NCI-H2107 treated with DMSO at 0.1 percent for 48 hours (cell line): ENCODE data around the gene NSD1.

Source experiments
- DNase-seq: peaks from one replicate; lab custom pipeline; 2025; ENCODE audit not compliant: unreplicated experiment; lab: John Stamatoyannopoulos, UW

Gene NSD1, protein sequence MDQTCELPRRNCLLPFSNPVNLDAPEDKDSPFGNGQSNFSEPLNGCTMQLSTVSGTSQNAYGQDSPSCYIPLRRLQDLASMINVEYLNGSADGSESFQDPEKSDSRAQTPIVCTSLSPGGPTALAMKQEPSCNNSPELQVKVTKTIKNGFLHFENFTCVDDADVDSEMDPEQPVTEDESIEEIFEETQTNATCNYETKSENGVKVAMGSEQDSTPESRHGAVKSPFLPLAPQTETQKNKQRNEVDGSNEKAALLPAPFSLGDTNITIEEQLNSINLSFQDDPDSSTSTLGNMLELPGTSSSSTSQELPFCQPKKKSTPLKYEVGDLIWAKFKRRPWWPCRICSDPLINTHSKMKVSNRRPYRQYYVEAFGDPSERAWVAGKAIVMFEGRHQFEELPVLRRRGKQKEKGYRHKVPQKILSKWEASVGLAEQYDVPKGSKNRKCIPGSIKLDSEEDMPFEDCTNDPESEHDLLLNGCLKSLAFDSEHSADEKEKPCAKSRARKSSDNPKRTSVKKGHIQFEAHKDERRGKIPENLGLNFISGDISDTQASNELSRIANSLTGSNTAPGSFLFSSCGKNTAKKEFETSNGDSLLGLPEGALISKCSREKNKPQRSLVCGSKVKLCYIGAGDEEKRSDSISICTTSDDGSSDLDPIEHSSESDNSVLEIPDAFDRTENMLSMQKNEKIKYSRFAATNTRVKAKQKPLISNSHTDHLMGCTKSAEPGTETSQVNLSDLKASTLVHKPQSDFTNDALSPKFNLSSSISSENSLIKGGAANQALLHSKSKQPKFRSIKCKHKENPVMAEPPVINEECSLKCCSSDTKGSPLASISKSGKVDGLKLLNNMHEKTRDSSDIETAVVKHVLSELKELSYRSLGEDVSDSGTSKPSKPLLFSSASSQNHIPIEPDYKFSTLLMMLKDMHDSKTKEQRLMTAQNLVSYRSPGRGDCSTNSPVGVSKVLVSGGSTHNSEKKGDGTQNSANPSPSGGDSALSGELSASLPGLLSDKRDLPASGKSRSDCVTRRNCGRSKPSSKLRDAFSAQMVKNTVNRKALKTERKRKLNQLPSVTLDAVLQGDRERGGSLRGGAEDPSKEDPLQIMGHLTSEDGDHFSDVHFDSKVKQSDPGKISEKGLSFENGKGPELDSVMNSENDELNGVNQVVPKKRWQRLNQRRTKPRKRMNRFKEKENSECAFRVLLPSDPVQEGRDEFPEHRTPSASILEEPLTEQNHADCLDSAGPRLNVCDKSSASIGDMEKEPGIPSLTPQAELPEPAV (N-terminal part only)

DNA sequence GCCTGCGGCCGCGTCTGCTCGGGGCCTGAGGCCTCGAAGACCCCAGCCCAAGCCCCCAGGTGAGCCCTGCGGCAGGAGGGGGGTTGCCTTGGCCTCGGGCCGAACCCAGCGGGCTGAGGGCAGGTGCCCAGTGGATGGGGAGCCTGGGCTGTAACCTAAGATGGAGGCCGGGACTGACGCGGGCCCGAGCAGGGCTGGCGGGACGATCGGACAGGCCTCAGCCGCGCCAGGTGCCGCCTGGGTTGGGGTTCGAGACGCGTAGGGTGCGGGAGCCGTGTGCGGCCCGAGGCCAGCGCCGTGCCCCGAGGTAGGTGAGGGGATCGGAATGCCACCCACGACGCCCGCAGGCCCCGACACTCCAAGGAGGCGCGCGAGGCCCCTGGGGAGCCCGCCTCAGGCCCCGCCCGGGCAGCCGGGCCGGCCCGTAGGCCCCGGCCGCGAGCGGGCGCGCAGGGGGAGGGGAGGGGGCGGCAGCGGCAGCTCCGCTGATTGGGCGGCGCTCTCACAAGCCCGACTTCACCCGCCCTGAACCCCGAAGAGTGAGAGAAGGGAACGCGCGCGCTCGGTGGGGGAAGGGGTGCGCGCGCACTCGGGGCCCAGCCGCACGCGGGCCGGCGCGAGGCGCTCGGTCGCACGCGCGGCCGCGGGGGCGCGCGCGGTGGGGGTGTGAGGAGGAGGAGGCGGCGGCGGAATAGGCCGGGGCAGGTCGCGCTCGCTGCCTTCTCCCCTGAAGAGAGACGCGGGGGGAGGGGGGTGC, at the start of gene NSD1:
Gene NSD1 (plus strand): TSS at position 678 of the 757 bp plus-strand sequence. CDS start 1,331 bp downstream, outside the sequence.
- peak; percentile 27 for DNase-seq

DNA sequence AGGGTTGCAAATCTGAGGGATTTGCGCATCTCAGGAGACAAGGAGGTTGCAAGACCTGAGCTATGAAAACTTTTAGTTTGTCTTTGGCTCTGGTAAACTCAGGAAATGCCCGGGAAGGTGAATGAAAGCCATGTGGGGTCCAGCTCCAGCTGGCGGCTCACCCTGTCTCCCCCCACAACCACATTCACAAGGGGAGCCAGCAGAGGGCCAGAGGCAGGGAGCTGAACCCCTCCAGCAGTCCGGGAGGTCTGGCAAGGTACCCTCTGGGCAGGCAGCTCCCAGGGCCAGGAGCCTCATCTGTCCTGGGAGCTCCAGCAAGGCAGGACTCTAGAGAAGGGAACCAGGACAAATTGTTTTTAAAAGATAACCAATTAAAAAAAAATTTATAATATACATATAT, 49.4 kb upstream of the NSD1 start:
- no peak for DNase-seq

DNA sequence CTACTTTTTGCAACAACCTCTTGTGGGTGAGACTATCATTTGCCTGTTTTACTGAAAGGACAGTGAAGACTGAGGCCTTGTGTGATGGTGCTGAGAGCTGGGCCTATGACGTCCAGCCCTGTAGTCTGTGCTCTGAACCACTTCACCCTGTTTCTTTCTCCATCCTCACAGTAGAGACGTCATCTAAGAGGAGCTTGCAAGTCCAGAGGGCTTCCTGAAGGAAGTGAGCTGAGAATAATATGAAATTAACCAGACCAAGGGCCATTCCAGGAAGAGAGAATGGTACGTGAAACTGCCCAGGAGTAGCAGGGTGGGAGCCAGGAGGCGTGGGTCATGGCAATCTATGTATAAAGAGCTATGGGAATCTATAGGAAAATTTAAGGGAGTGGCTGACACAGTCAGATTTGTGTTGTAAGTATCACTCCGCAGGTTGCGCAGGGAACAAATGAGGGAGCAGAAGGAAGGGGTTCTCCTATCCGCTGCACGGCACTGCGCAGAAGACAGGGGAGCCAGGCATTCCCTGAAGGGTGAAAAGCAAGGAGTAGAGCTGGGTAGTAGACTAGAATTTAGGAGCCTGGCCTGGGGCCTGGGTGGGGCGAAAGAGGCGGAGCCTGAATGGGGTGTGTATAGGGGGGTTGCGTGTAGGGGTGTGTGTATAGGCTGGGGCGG, 47.5 kb upstream of the NSD1 start:
- no peak for DNase-seq

DNA sequence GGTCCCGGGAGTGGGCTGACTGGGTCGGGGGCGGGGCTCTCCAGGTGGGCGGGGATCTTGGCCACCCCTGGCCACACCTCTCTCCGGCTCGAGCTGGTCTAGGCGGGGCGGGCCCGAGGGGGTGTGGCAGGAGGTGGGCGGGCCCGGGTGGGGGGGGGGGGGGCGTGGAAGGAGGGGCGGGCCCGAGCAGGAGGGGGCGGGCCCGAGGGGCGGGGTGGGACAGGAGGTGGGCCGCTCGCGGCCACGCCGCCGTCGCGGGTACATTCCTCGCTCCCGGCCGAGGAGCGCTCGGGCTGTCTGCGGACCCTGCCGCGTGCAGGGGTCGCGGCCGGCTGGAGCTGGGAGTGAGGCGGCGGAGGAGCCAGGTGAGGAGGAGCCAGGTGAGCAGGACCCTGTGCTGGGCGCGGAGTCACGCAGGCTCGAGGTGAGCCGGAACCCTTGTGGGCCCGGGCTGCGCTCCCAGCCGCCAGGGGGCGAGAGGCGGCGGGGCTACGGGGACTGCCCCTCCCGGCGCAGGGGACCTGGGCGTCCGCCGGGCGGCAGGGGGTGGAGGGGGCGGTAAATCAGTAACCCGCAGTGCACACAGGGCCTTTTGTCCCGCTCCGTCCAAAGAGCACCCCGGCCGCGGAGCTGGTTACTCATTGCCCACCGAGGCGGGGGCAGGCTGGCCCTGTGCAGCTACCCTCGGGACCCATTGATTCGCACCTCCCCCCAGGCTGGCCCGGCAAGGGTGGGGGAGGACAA, 46.7 kb upstream of the NSD1 start, which contains the start of gene FGFR4:
Gene FGFR4 (plus strand): TSS at position 262 of the 744 bp plus-strand sequence. CDS start 2,688 bp downstream, outside the sequence.
- DNase-seq: no peak

DNA sequence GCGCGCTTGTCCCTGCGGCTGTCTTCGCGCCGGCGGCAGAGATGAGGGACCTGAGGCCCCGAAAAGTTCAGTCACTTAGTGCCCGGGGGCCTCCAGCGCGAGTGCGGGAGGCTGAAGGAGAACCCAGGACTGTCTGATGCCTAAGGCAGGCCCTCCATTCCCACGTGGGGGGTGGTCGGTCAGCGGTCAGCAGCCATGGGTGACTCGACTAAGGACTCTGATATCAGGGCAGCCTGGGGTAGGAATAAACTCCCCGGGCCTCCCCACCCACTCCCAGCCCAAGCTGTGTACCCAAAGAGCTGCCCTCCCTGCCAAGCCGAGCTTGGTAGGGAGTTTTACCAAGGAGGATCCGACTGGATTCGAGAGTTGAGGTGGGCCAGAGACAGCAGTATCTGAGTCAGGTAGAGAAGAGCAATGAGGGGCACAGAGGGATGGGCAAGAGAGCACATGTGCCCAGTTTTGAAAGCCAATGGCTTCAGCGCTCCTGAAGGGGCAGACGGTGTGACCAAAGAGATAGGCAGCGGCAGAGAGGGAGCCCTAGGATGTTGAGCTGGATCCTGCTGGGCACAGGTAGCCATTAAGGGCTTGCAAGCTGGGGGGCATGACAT, 46.1 kb upstream of the NSD1 start:
- DNase-seq: no peak

DNA sequence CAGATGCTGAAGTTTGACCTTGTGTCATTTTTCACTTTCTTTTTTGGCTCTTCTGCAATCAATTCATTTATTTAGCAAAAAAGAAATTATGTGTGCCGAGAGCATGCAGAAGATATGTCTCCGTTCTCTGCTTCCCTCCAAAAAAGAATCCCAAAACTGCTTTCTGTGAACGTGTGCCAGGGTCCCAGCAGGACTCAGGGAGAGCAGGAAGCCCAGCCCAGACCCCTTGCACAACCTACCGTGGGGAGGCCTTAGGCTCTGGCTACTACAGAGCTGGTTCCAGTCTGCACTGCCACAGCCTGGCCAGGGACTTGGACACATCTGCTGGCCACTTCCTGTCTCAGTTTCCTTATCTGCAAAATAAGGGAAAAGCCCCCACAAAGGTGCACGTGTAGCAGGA, 44.4 kb upstream of the NSD1 start:
- no peak for DNase-seq

DNA sequence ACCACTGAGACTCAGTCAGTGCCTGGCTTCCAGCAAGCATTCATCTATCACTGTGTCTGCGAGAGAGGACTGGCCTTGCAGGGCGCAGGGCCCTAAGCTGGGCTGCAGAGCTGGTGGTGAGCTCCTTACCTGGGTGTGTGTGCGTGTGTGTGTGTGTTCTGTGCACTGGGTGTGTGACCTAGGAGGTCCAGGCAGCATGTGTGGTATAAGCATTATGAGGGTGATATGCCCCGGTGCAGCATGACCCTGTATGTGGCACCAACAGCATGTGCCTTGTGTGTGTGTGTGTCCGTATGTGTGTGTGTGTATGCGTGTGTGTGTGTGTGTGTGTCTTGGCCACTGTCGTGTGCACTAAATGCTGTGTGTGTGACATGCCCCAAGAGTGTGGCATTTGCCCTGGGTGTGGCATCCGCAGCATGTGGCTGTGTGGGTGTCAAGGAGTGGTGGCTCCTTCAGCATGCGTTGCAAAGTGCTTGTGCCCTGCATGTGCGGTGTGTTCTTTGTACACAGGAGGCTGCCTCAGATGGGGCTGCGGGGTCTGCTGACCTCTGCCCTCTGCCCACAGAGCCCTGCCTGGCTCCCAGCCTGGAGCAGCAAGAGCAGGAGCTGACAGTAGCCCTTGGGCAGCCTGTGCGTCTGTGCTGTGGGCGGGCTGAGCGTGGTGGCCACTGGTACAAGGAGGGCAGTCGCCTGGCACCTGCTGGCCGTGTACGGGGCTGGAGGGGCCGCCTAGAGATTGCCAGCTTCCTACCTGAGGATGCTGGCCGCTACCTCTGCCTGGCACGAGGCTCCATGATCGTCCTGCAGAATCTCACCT, 43.5 kb upstream of the NSD1 start:
- no peak for DNase-seq

DNA sequence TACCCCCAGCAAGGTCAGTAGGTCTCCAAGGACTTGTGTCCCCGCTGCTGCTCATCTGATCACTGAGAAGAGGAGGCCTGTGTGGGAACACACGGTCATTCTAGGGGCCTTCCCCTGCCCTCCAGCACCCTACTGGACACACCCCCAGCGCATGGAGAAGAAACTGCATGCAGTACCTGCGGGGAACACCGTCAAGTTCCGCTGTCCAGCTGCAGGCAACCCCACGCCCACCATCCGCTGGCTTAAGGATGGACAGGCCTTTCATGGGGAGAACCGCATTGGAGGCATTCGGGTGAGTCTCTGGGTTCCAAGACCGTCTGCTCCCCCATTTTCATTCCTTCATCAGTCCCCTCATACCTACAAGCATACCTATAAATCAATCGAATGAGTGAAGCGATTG, 42.8 kb upstream of the NSD1 start:
- DNase-seq: no peak

DNA sequence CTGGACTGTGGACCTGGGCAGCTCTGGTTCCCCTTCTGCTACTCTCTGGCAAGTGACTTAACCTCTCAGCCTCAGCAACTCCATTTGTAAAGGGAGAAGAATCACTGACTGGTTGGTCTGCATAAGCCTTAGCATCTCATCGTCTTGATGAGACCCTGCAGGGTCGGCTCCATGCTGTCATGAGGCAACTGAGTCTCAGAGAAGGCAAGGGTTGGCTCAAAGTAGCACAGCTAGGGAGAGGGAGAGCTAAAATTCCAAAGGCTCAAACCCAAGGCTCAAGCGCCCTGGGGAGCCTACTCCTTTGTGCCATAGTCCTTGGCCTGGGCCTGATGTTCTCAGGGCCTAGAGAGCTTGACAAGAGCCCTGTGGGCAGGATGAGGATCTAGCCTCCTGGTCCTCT, 42.3 kb upstream of the NSD1 start:
- DNase-seq: no peak

DNA sequence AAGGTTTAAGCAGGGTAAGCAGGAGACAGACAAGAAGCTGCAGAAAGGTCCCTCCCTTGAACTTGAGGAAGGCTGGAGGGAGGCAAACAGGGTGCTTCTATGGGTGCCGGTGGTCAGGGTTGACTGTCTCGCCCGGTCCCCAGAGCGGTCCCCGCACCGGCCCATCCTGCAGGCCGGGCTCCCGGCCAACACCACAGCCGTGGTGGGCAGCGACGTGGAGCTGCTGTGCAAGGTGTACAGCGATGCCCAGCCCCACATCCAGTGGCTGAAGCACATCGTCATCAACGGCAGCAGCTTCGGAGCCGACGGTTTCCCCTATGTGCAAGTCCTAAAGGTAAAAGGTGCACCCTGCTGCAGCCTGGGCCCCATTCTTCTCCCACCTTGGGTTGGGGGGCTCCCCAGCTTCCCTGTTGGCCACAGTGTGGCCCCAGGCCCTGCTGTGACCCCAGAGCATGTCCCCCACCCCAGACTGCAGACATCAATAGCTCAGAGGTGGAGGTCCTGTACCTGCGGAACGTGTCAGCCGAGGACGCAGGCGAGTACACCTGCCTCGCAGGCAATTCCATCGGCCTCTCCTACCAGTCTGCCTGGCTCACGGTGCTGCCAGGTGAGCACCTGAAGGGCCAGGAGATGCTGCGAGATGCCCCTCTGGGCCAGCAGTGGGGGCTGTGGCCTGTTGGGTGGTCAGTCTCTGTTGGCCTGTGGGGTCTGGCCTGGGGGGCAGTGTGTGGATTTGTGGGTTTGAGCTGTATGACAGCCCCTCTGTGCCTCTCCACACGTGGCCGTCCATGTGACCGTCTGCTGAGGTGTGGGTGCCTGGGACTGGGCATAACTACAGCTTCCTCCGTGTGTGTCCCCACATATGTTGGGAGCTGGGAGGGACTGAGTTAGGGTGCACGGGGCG, 41.1 kb upstream of the NSD1 start:
- no peak for DNase-seq

DNA sequence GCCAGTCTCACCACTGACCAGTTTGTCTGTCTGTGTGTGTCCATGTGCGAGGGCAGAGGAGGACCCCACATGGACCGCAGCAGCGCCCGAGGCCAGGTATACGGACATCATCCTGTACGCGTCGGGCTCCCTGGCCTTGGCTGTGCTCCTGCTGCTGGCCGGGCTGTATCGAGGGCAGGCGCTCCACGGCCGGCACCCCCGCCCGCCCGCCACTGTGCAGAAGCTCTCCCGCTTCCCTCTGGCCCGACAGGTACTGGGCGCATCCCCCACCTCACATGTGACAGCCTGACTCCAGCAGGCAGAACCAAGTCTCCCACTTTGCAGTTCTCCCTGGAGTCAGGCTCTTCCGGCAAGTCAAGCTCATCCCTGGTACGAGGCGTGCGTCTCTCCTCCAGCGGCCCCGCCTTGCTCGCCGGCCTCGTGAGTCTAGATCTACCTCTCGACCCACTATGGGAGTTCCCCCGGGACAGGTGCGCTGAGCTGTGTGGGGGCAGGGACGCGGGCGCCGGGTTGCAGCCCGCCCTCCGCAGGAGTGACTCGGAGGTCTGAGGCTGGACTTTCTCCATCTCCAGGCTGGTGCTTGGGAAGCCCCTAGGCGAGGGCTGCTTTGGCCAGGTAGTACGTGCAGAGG, 40.4 kb upstream of the NSD1 start:
- DNase-seq: no peak

DNA sequence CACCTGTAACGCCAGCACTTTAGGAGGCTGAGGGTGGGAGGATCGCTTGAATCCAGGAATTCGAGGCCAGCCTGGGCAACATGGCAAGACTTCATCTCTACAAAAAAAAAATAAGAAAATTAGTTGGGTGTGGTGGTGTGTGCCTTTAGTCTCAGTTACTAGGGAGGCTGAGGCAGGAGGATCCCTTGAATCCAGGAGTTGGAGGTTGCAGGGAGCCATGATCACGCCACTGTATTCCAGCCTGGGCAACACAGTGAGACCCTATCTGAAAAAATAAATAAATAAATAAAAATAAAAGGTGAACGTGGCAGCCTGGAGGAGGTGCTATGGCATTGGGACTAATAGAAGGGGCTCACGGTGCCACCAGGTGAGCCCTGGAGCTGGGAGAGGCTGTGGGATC, 39.8 kb upstream of the NSD1 start:
- DNase-seq: no peak

DNA sequence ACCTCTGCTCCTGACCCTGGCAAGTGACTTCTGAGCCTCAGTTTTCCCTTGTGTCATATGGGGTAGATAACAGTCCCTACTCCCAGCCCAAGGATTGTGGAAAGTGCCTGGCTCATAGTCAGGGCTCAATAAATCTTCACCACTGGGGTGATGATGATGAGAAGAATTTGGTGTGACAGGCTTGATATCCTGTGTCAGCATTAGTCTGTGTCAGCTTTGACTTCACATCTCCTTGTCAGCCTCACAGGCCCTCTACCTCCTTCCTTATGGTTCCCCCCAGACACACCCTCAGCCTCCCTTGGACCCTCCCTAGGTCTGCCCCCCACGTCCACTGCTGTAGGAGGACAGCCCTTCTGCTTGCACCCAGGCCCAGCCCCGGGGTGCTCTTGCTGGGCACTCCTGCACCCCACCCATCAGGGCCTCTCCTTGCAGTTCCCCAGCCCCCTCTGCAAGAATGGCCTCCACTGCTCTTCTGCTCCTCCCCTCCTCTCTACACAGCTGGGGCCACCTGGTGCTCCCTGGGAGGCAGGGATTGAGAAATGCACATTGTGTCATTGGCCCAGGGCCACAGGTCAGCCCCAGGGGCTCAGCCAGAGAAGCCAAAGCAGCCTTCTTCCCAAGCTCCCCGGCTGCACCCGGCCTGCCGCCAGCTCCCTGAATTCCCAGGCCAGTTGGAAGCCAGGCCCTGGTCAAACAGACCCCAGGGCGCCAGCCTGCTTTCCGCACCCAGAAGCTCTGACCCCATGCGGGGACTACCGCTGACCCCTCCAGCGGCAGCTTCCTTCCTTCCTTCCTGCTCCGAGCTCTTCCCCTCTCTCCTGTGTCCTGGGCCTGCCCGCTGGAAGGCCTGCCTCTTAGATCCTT, 39.1 kb upstream of the NSD1 start:
- no peak for DNase-seq

DNA sequence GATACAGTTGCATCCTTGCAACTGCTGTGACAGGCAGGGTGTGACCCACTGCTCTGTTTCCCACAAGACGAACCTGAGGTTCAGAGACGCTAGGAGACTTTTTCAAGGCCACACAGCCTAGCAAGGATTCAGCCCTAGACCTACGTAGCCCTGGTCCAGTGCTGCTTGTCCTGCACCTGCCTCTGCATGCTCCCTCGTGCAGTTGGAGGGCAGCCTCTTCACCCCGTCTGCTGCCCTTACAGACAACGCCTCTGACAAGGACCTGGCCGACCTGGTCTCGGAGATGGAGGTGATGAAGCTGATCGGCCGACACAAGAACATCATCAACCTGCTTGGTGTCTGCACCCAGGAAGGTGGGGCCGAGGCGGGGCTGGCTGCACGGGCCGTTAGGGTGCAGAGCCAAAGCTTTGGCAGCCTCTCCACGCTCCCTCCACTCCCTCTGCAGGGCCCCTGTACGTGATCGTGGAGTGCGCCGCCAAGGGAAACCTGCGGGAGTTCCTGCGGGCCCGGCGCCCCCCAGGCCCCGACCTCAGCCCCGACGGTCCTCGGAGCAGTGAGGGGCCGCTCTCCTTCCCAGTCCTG, 38.4 kb upstream of the NSD1 start:
- DNase-seq: no peak
